Measurements from ENCODE around the gene CARS2.
"Not testable (repeated sequence)": the region's sequence is repeated elsewhere in the genome, so short reads cannot be mapped to it uniquely, and the experiment has no call there.

The CARS2 gene

GRCh38 chr13:110682746-110683145 lies 23.2 kb downstream of the CARS2 start:
- DNase-seq (ENCODE audit: low read depth): no peak

GRCh38 chr13:110681868-110682550 lies 23.9 kb downstream of the CARS2 start:
- DNase-seq (ENCODE audit: low read depth): no peak

DNA sequence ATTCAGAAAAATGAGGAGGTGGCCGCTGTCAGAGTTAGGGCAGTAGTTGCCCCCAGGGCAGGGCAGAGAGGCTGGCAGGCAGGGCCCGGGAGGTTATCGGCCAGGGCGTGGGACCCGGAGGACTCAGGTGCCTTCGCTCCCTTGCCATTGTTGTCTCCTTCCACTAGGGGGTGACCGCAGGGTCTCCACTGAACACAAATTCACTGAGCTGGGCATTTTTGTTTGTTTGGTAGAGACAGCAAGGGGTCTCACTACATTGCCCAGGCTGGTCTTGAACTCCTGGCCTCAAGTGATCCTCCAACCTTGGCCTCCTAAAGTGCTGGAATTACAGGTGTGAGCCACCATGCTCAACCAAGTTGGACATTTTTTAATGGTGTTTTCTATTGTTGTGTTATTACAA lies 25.1 kb downstream of the CARS2 start:
- no peak for DNase-seq (ENCODE audit: low read depth)

GRCh38 chr13:110677731-110678545 lies 28.0 kb downstream of the CARS2 start:
- no peak for DNase-seq (ENCODE audit: low read depth)

DNA sequence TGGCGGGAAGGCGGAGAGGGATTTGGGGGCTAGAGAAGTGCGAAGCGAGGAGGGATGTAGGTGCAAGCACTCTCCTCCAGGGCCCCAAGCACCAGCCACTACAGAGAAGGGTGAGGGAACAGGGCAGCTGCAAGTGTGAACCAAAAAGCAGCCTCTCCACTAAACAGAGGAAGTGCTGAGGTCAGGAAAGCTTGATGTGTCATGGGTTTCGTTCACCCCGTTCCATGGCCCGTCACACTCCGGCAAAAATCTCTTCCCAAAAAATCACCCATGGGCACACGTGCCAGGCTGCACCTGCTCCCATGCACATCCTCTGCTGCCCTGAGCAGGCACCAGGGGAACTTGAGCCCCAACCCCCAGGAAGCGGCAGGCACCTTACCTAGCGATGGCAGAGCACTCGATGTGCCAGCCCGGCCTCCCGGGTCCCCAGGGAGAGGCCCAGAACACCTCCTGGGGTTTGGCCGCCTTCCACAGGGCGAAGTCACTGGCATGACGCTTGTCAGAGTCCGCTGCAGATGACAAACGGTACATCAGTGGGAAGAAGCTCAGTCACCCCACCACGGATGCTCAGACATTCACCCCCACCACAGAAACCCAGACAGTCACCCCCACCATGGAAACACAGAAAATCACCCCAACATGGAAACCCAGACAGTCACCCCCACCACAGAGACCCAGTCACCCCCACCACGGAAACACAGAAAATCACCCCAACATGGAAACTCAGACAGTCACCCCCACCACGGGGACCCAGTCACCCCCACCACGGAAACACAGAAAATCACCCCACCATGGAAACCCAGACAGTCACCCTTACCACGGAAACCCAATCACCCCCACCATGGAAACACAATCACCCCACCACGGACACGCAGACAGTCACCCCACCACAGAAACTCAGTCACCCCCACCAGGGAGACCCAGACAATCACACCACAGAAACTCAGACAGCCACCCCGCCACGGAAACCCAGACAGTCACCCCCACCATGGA lies 29.0 kb downstream of the CARS2 start:
- no peak for DNase-seq (ENCODE audit: low read depth)

- not testable (repeated sequence) for DNase-seq (ENCODE audit: low read depth)
Measured at GRCh38 chr13:110669814-110670213, 36.1 kb downstream of the CARS2 start.

GRCh38 chr13:110669036-110669435 lies 36.9 kb downstream of the CARS2 start:
- no peak for DNase-seq (ENCODE audit: low read depth)

- DNase-seq (ENCODE audit: low read depth): no peak
Measured at GRCh38 chr13:110666255-110666533, 39.7 kb downstream of the CARS2 start.

GRCh38 chr13:110665491-110666254 lies 40.2 kb downstream of the CARS2 start:
- no peak for DNase-seq (ENCODE audit: low read depth)

- no peak for DNase-seq (ENCODE audit: low read depth)
Measured at GRCh38 chr13:110664673-110665072, 41.2 kb downstream of the CARS2 start.

DNA sequence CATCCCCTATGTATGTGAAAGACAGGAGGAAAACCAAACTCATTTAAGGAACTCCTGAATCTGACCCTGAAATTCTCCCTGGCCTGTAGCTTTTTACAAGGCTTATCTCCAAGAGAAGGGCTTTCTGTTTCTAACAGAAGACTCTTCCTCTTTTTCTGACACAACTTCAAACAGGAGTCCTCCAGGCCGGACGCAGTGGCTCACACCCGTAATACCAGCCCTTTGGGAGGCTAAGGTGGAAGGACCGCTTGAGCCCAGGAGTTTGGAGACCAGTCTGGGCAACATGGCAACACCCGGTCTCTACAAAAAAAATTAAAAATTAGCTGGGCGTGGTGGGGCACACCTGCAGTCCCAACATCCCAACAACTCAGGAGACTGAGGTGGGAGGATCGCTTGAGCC lies 41.9 kb downstream of the CARS2 start:
- DNase-seq (ENCODE audit: low read depth): no peak

DNA sequence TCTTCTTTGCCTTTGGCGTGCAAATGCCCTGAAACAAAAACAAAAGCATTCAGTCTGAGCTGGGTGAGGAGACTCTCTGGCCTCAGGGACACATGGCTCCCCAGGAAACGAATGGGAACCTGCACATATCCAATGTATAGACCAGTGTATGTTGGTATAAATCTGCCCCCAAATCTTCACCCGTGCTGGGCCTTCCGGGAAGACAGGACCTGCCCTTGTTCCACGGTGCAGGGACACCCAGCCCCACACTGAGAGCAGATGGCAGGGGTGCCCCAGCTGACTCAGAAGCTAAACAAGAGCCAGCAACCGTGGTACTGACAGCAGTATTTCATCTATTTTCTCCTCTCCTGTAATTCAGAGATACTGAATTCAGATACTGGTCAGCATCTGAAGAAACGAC lies 42.4 kb downstream of the CARS2 start:
- no peak for DNase-seq (ENCODE audit: low read depth)

DNA sequence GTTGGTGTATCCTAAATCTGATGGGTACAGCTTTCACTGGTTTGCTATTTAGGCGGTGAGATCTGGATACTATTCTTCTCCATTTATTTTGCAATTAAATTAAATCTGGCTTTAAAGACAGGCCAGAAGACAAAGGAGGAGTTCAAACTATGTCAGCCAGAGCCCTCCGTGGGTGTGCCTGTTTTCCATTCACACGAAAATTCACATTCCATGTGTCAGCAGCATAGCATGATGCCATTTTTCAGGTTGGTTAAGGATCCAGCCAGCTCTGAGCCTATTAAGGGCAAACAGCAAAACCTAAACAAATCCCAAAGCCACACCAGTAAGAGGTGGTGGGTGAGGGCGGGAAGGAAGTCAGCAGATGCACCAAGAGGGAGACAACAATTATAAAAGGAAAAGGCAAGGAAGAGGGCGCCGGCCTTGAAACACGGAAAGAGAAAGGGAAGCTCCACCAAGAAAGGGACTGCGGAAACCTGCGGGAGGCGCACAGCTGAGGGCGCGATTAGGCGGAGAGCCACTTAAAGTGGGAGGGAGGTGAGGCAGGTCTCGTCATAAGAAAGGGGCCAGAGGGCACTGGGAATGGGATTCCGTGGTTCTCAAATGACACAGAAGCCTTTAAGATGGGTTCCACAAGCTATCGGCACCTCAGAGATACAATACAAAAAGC lies 43.0 kb downstream of the CARS2 start:
- DNase-seq (ENCODE audit: low read depth): no peak

DNA sequence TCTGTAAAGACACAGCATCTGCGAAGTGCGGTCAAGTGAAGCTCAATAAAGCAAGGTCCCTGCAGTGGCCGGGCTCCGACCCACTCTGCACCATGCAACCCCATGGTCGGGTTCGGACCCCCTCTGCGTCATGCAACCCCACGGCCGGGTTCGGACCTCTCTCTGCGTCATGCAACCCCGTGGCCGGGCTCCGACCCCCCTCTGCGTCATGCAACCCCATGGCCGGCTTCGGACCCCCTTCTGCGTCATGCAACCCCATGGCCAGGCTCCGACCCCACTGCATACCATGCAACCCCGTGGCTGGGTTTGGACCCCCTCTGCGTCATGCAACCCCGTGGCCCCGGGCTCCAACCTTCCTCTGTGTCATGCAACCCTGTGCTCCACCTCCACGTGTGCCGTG lies 43.8 kb downstream of the CARS2 start:
- no peak for DNase-seq (ENCODE audit: low read depth)

GRCh38 chr13:110661256-110661655 lies 44.7 kb downstream of the CARS2 start:
- DNase-seq (ENCODE audit: low read depth): no peak

- not testable (repeated sequence) for DNase-seq (ENCODE audit: low read depth)
Measured at GRCh38 chr13:110658218-110658911, 47.6 kb downstream of the CARS2 start.

GRCh38 chr13:110657196-110657595 lies 48.7 kb downstream of the CARS2 start:
- no peak for DNase-seq (ENCODE audit: low read depth)

GRCh38 chr13:110653851-110654250 lies 52.1 kb downstream of the CARS2 start:
- DNase-seq (ENCODE audit: low read depth): no peak

DNA sequence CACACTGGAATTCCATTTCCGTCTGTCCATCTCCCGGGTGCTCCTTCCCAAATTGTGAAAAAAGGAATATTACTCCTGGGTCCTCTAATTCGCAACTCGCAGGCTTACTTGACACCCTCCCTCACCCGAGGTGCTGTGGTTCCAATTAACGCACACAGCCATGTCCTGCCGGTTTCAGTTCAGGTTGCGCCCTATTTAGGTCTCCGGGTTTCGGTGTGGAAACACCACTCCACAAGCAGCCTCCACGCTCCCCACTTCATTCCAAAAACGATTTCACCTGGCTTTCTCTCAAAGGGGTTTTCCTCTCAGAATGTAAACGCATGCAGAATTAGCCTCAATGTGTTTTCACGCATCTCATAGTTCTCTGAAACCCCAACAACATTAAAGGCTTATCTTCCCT lies 52.6 kb downstream of the CARS2 start:
- no peak for DNase-seq (ENCODE audit: low read depth)

DNA sequence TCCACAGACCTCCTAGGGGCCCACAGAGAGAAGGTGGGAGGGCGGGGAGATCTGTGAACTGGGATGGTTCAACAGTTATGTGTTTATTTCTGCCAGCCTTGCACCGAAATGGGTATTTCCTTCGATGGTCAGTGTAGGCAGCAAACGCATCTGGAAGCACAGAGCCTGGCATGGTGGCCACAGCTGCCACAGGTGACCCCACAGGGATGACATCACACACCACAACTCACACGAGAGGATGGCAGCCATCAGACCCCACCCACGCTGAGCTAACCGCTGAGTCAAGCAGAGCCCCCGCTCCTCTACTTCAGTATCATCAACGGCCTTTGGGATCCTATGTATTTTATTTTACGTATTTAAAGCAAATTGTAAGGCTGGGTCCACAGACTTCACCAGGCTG lies 53.2 kb downstream of the CARS2 start:
- no peak for DNase-seq (ENCODE audit: low read depth)

Data from fibroblast of the conjunctiva (primary cell).